GM19455 (cell line): ENCODE data around the gene CACNA2D3.

Experiments used
- ATAC-seq: cut with Tn5 transposase; IDR thresholded peaks from one replicate; pipeline ENCODE4 v1.9.1; 2021; ENCODE audit not compliant: unreplicated experiment

The CACNA2D3 gene

DNA sequence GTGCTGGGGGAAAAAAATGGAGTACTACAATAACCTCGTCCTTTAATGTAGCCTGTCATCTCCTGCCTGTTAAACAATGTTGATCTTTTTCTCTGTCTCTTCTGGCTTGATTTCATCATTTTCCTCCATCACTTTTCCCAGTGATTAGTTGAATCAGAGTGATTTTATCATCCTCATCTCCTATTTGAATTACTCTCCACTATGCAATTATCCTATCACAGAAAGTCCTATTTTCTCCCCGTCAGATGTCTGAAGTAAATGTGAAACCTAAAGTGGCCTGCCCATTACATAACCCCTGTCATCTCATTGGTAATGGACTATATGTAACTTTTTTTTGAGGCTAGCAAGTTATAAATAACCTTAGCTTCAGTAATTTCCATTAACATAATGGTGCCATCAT lies 201.8 kb downstream of the CACNA2D3 start:
- no peak for ATAC-seq

DNA sequence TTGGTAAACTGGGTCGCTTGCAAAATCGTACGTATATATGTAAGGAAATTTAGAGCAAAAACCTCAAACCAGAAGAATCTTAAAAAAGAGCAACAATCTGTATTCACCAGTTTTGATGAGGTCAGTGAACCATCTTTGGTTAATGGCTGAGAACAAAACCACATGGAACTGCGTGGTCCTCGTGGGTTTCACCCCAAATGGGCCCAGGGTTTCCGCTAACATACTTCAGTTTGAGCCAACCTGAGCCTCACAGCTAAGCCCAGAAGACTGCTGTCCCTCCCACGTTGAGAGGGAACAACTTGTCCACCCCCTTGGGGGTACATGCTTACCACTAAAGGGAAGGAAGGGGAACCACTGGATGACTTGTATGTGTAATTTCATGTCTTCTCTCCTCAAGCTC lies 204.6 kb downstream of the CACNA2D3 start:
- ATAC-seq: no peak

- ATAC-seq: no peak
Measured at GRCh38 chr3:54331341-54331740, 209.0 kb downstream of the CACNA2D3 start.

- ATAC-seq: no peak
Measured at GRCh38 chr3:54337846-54338245, 215.5 kb downstream of the CACNA2D3 start.

GRCh38 chr3:54339608-54340007 lies 217.3 kb downstream of the CACNA2D3 start:
- no peak for ATAC-seq

- ATAC-seq: no peak
Measured at GRCh38 chr3:54341811-54342210, 219.5 kb downstream of the CACNA2D3 start.

DNA sequence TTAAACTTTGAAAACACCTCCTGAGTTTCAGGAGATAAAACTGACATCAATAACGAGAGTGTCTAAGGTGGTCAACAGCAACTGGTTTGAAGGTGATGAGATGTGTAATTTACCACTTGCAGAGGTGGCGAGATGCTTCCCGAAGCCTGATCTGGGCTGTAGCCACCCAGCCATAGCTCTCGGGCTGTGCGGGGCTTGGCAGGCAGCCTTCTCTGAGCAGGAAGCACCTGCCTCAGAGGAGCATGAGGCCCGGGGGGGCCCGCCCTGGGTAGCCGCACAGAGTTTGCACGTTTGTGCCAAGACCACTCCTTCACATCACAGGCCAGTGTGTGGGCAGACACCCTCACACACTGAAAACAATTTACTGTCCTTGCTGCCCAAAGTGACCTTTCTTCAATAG lies 220.3 kb downstream of the CACNA2D3 start:
- ATAC-seq: no peak

GRCh38 chr3:54343495-54343894 lies 221.1 kb downstream of the CACNA2D3 start:
- no peak for ATAC-seq

GRCh38 chr3:54344601-54345231 lies 222.4 kb downstream of the CACNA2D3 start:
- no peak for ATAC-seq

DNA sequence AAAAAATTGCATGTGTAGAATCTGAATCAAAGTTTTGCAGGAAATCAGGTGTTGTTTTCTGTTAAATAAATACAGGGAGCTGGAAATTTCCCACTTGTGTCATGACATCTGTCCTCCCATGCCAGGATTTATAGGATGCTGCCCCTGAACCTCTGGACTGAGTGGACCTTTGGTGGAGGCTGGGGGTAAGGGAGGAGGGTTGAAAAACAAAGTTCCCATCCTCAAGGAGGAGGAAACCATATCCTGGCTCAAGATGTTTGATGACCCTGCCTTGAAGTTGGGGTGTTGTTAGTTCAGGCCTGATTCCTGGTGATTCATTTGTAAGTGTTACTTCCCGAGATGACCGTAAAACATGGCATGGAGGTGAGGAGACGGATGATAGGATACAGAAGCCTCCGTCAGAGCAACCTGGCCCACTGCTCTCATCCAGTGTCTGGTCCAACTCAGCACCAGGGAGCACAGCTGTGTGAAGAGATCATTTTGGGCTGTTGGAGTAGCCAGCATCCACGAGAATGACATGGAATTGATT lies 223.6 kb downstream of the CACNA2D3 start:
- no peak for ATAC-seq

- ATAC-seq: no peak
Measured at GRCh38 chr3:54347060-54347459, 224.7 kb downstream of the CACNA2D3 start.

DNA sequence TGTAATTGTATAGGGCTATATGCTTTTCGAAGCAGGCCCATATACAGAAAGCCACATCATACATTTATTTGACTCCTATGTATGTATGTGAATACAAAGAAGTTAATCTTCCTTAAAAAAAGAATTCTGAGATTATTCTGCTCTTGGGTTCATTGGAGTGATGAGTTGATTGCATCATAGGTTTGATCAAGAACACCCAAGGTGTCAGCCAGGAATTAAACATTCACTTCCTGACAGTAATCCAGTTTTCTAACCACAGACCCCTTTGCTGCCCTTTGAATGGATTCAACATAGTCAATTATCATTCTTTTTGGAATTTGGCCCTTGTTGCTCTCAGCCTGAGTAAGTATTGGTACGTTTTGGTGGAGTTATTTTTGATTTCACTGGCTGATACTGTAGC lies 225.6 kb downstream of the CACNA2D3 start:
- no peak for ATAC-seq

DNA sequence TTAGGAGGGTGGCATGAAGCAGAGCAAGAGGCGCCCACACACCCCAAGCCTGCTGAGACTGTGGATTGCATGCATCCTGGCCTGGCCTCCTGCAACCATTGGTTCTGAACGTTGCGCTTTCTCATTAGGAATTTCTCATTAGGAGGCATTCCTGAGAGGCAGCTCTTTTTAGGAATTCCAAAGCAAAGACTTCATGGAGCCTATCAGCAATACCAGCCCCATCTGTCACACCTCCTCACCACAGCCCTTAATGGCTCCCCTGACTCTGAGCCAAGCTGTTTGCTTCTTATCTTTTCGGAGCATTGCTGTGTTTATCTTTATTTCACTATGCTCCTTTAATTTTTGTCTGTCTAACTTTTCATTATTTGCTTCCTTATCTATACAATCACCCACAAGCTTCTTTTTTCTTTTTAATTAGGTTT lies 226.9 kb downstream of the CACNA2D3 start:
- ATAC-seq: no peak

GRCh38 chr3:54349691-54350090 lies 227.3 kb downstream of the CACNA2D3 start:
- ATAC-seq: no peak

- no peak for ATAC-seq
Measured at GRCh38 chr3:54353546-54353945, 231.2 kb downstream of the CACNA2D3 start.

DNA sequence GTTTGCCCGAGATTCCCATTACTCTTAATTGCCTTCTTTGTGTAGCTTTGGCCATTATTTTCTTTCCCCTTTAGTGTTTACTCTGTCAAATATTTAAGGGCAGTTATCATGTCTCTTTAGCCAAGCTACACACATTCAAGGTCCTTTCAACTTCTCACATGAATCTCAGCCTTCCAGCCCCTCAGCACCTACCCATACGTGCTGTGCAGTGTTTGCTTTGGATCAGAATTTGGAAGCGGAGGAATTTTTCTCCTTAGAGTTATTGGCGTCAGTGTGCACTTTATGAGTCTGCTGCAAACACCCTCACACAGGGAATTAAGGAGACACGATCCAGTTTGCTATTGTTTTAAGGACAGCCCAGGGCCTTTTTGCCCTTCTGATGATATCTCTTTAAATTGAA lies 231.6 kb downstream of the CACNA2D3 start:
- ATAC-seq: no peak

- ATAC-seq: no peak
Measured at GRCh38 chr3:54355800-54356199, 233.4 kb downstream of the CACNA2D3 start.

- no peak for ATAC-seq
Measured at GRCh38 chr3:54356261-54357045, 234.1 kb downstream of the CACNA2D3 start.

GRCh38 chr3:54357301-54357700 lies 234.9 kb downstream of the CACNA2D3 start:
- no peak for ATAC-seq

DNA sequence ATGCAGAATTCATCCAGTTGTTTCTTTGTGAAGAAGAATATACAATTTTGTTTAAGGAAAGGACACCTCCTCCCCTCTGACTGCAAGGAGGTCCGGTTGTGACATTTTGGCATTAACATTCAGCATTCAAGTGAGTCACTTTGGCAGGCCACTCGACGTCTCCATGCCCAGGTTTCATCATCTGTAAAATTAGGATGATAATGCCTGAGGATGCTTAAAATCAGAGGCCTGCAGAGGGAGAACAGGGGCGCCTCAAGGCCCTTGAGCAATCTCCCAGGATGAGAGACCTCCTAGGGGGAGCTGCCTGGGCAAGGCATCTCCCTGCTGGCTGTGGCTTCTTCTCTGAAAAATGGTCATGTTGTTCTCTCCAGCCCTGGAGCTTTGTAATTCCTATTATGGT lies 236.0 kb downstream of the CACNA2D3 start:
- ATAC-seq: no peak

- ATAC-seq: no peak
Measured at GRCh38 chr3:54358969-54359694, 236.8 kb downstream of the CACNA2D3 start.

DNA sequence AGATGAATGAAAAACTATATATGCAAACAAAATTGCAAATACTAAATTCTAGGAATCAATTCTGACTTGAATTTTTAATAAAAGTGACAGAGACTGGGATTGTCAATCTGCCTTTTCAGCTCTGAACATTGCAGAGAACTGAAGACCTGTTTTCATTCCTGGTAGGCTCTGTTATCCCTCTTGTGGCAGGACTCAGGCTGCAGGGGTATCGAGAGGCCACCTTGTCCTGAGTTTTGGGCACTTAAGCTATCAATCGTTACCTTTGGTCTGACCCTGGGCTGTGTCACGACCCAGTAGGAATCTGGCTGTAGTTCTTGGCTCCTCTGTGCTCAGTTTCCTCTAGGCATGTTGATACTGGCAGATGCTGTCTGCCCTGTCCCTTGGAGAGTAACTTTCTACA lies 238.0 kb downstream of the CACNA2D3 start:
- ATAC-seq: no peak
